Right ventricle myocardium inferior (tissue), 1 donor: ENCODE data around the gene PDGFB. TPM values are rescaled to one million over a fixed set of nuclear protein-coding genes. Genes with fewer than 3 reads are reported as not detected.
A peak's percentile ranks its signal among the peaks of the same experiment; 100 is the strongest.

Source experiments
- ATAC-seq: fragments of 200-7000 bp; cut with Tn5 transposase; one replicate; pipeline ENCODE4 v1.9.1; 2020; ENCODE audit warnings: mild to moderate bottlenecking, moderate library complexity
- DNase-seq: peaks from one replicate; pipeline ENCODE4 v3.0.0; 2021; ENCODE audit errors: missing footprints
- intact Hi-C: fragments of 100-400 bp; cut with DNase I; formaldehyde crosslinking; loops from one replicate; pipeline ENCODE4 v1.11.0; 2022
- total RNA-seq: library from RNA; stranded (reverse); fragmentation: NEBNext Ultra II Directional; extraction: Animal tissue kit (Norgen Biotek cat#: 25700); gene quantifications from one replicate; pipeline ENCODE4 v1.2.1, GENCODE V29; 2021
- donor health status: DM: no; HTN: yes; CAD: no; lungs with severe emphysema.

PDGFB gene
- total RNA-seq, 1 donor from 2014 or later: 19.7 TPM

DNA sequence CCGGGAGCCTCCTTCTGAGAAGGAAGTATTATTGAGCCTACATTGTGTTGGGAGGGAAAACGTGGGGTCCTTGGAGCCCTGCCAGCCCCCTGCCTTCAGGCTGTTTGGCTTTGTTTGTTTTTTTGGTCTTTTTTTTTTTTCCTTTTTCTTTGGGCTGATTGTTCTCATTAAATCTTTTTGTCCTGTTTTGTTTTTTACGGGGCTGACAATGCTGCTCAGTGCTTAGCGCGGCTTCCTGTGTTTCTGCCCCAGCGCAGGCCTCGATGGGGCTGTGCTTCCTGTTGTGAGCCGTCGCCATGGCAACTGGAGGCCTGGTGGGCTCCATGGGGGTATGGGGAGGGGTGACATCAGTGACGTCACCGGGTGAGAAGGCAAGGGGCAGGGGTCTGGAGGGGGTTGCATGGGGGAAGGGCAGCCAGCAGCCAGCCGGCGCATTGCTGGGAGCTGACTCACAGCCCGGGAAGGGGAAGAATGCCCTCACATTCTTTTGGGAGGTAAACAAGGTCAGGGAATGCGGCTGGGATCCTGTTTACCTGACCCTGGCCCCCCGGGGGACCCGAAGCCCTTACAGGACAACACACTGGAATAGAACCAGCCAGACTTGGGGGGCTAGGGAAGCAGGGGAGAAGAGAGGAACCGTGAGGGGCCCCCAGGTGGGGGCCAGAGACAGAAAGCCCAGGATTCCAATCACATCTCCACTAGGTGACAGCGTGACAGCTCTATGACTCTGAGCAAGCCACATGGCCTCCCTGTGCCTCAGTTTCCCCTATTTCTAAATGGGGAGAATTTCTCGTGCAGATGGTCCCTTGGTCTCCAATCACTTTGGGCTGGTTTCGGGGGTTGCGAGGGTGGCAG lies 70.1 kb downstream of the PDGFB start:
- intact Hi-C loops: loop anchor here (2.0 to 10.0 kb wide), 2 partner anchors 60 to 350 kb away; partner anchors contain the start of gene ATF4
- DNase-seq: peak; percentile 88
- peak; percentile 35 for ATAC-seq

DNA sequence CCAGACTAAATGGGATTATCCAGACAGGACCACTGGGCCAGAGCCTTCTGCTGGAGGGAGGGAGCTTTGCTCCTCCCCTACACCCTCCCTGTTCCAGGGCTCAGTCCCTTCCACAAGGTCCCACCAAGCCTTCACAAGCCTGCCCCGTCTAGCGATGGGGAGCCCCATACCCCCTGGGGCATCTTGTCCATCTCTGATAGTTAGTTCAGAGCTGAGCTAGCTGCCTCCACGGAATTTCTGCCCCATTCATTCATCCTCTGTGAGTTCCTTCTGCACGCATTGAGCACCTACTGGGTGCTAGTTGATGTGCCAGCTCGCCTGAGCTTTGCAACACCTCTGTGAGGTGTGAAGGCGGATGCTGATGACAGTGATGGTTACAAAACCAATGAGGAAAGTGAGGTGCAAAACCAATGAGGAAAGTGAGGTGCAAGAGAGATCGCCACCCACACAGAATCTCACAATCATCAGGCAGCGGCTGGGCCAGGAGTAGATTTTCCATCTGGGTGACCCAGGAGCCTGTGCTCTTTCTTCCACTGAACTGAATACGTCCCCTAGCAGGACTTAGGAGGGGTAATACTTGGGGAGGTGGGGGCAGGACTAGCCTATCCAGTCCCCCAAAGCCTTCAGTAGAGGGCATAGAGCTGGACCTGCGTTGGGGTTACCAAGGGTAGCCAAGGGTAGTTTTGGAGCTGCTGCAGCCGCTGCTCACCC lies 70.8 kb downstream of the PDGFB start:
- DNase-seq (no peak), ATAC-seq (no peak)
- intact Hi-C loops: loop anchor here (2.0 to 10.0 kb wide), 2 partner anchors 61 to 351 kb away; partner anchors contain the start of gene ATF4

Other genes with a start within 250 kb of the PDGFB start
- 27.9 TPM for gene APOBEC3C, start 230.7 kb downstream of the PDGFB start, total RNA-seq
- 0.95 TPM for gene APOBEC3D, start 223.9 kb downstream of the PDGFB start, total RNA-seq
- gene APOBEC3F, start 204.1 kb downstream of the PDGFB start, total RNA-seq: 6.7 TPM
- 3.3 TPM for gene APOBEC3G, start 167.7 kb downstream of the PDGFB start, total RNA-seq
- gene APOBEC3H, start 147.7 kb downstream of the PDGFB start, total RNA-seq: 0.32 TPM
- gene CBX7, start 92.3 kb downstream of the PDGFB start, total RNA-seq: 66.0 TPM
- 355 TPM for gene RPL3, start 74.6 kb upstream of the PDGFB start, total RNA-seq
- gene SYNGR1, start 105.0 kb upstream of the PDGFB start, total RNA-seq: 40.5 TPM
- 17.3 TPM for gene TAB1, start 154.8 kb upstream of the PDGFB start, total RNA-seq
- gene MGAT3, start 212.0 kb upstream of the PDGFB start, total RNA-seq: 5.9 TPM